EL (cell line): ENCODE results near the gene GRK2.
"Not testable (repeated sequence)": the region's sequence is repeated elsewhere in the genome, so short reads cannot be mapped to it uniquely, and the experiment has no call there.

Experiments used
- DNase-seq: peaks from one replicate; pipeline ENCODE4 v3.0.0-alpha.2; 2016

GRK2 gene

GRCh38 chr11:67317205-67317887 lies 51.1 kb downstream of the GRK2 start:
- DNase-seq: peak; percentile 95

GRCh38 chr11:67317888-67318555 lies 51.7 kb downstream of the GRK2 start:
- no peak for DNase-seq

GRCh38 chr11:67318876-67319275 lies 52.6 kb downstream of the GRK2 start:
- not testable (repeated sequence) for DNase-seq

- no peak for DNase-seq
Measured at GRCh38 chr11:67320011-67320410, 53.7 kb downstream of the GRK2 start.

- DNase-seq: no peak
Measured at GRCh38 chr11:67320691-67321090, 54.4 kb downstream of the GRK2 start.

- no peak for DNase-seq
Measured at GRCh38 chr11:67321313-67321871, 55.1 kb downstream of the GRK2 start.

GRCh38 chr11:67322049-67322448 lies 55.8 kb downstream of the GRK2 start:
- DNase-seq: no peak

GRCh38 chr11:67323526-67323925 lies 57.3 kb downstream of the GRK2 start:
- DNase-seq: no peak

GRCh38 chr11:67332081-67332691 lies 65.9 kb downstream of the GRK2 start:
- no peak for DNase-seq
